GM13977 (cell line): Measurements from ENCODE around the gene ATP8A2.

ENCODE experiments used
- DNase-seq: peaks from one replicate; pipeline ENCODE4 v3.0.0; 2012; ENCODE audit warnings: low spot score
- CTCF ChIP-seq: IDR thresholded peaks from 2 replicates; pipeline ENCODE4 v1.5.1; 2012; ENCODE audit warnings: mild to moderate bottlenecking, control low read depth; ENCODE audit not compliant: insufficient read depth; ENCODE audit errors: extremely low read depth, missing control alignments
- in situ Hi-C: fragments of 300-500 bp; cut with MboI; formaldehyde crosslinking; loops from one replicate; pipeline ENCODE4 v1.12.0; 2022; ENCODE audit warnings: low sequenced_read_pairs, low pct_unique_long_range_greater_than_20kb, mixed read lengths, inconsistent platforms; ENCODE audit not compliant: unreplicated experiment

Gene ATP8A2

GRCh38 chr13:25803641-25804040 lies 431.9 kb downstream of the ATP8A2 start:
- in situ Hi-C loops = no loop called here
- no peak for TF ChIP-seq CTCF
- no peak for DNase-seq

GRCh38 chr13:25806264-25806974 lies 434.6 kb downstream of the ATP8A2 start:
- in situ Hi-C loops = no loop called here
- no peak for DNase-seq
- no peak for TF ChIP-seq CTCF

DNA sequence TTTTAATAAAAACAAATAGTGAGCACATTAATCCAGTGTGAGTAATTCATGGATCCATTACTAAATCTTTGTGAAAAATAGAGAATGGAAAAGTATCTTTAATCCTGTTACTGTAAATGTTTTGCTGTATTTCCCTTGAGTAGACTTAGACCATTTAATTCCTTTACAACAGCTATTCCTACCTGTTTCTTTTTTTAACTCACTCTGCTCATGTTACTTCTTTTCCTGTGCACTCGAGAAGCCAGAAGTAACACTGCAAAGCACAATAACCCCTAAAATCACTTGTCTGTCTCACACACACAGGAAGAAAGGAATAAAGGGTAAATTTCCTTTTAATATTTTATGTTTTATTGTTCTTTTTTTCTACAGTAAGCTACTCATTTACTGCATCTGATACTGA lies 435.8 kb downstream of the ATP8A2 start:
- in situ Hi-C loops = no loop called here
- no peak for DNase-seq
- TF ChIP-seq CTCF = no peak

DNA sequence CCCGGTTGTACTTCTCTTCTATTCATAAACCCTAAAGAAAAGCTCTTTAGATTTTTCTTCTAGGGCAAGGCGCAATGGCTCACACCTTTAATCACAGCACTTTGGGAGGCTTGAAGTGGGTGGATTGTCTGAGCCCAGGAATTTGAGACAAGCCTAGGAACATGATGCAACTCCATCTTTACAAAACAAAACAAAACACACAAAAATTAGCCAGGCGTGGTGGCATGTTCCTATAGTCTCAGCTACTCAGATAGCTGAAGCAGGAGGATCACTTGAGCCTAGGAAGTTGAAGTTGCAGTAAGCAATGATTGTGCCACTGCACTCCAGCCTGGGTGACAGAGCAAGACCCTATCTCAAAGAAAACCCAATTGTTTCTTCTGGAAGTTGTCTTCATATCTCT lies 439.7 kb downstream of the ATP8A2 start:
- no peak for TF ChIP-seq CTCF
- in situ Hi-C loops = no loop called here
- no peak for DNase-seq

- in situ Hi-C loops = no loop called here
- DNase-seq = no peak
- TF ChIP-seq CTCF = no peak
Observed at GRCh38 chr13:25816239-25816638, 444.5 kb downstream of the ATP8A2 start.

- DNase-seq = no peak
- no peak for TF ChIP-seq CTCF
- in situ Hi-C loops = no loop called here
Observed at GRCh38 chr13:25819856-25820530, 448.2 kb downstream of the ATP8A2 start.
